Measurements from ENCODE around the gene RFX1. TPM values are rescaled to one million over a fixed set of nuclear protein-coding genes. Genes with fewer than 3 reads are reported as not detected.

RFX1 gene
- 33.3 and 33.9 TPM in 2 replicates for total RNA-seq
- total RNA-seq (2013) = 3.5 TPM
- 9.2 and 10.9 TPM in 2 replicates for polyA plus RNA-seq
- polyA minus RNA-seq = 10.5 and 22.2 TPM in 2 replicates

- H3K4me3 Mint-ChIP-seq = peak within 1 kb of the TSS; percentile 90
- Histone ChIP-seq H3K27me3 (replicated peaks in 1 of 4; ENCODE audit: control extremely low read depth in 1 of 4, control insufficient read depth in 3 of 4, insufficient read depth in 4 of 4, low read length in 3 of 4) (no peaks in the 10 kb centered on the region), H3K4me3 (ENCODE audit: control extremely low read depth in 1 of 5, extremely low read depth in 1 of 5, insufficient read depth in 1 of 5, low read depth in 2 of 5, low read length in 4 of 5) (peak within 1 kb of the TSS; percentile 74 to 96 (median 82)), H3K4me1 (ENCODE audit: control insufficient read depth in 2 of 2, insufficient read depth in 2 of 2, low read length in 2 of 2) (peaks cover 42 to 49% of the 10 kb centered on the region in 2 donors), H4K20me1 (ENCODE audit: control insufficient read depth, insufficient read depth, low read length, poor library complexity, severe bottlenecking) (no peaks in the 10 kb centered on the region), H3K4me2 (replicated peaks; ENCODE audit: low read depth, low read length, poor library complexity, severe bottlenecking) (peak within 1 kb of the TSS; percentile 87), H3K27ac (ENCODE audit: low read length in 2 of 2) (peak within 1 kb of the TSS; percentile 99 to 100), H3K9me3 (ENCODE audit: control extremely low read depth in 1 of 3, control insufficient read depth in 2 of 3, insufficient read depth in 1 of 3, low read length in 2 of 3) (no peaks in the 10 kb centered on the region), H3K9ac (ENCODE audit: low read length) (peak within 1 kb of the TSS; percentile 100), H3K36me3 (replicated peaks in 1 of 2; ENCODE audit: control extremely low read depth in 1 of 2, control insufficient read depth in 1 of 2, extremely low read depth in 1 of 2, insufficient read depth in 2 of 2, low read length in 1 of 2) (no peaks in the 10 kb centered on the region), H3K79me2 (ENCODE audit: control insufficient read depth, insufficient read depth, low read length) (peaks cover 10% of the 10 kb centered on the region), H2AFZ (ENCODE audit: insufficient read depth, low read depth, low read length, poor library complexity, severe bottlenecking) (peak within 1 kb of the TSS; percentile 74)
- no peak for TF ChIP-seq EZH2 (IDR thresholded peaks at IDR 0.05; ENCODE audit: borderline replicate concordance, insufficient read depth, low read depth, low read length, poor library complexity, severe bottlenecking)
- TF ChIP-seq, protein P1, sequence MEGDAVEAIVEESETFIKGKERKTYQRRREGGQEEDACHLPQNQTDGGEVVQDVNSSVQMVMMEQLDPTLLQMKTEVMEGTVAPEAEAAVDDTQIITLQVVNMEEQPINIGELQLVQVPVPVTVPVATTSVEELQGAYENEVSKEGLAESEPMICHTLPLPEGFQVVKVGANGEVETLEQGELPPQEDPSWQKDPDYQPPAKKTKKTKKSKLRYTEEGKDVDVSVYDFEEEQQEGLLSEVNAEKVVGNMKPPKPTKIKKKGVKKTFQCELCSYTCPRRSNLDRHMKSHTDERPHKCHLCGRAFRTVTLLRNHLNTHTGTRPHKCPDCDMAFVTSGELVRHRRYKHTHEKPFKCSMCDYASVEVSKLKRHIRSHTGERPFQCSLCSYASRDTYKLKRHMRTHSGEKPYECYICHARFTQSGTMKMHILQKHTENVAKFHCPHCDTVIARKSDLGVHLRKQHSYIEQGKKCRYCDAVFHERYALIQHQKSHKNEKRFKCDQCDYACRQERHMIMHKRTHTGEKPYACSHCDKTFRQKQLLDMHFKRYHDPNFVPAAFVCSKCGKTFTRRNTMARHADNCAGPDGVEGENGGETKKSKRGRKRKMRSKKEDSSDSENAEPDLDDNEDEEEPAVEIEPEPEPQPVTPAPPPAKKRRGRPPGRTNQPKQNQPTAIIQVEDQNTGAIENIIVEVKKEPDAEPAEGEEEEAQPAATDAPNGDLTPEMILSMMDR (IDR thresholded peaks at IDR 0.05) = no peak
- intact Hi-C loops (cut with micrococcal nuclease) = loop anchor here (1.0 to 5.0 kb wide), 10 partner anchors 9 to 904 kb away; partner anchors contain the start of genes ADGRE5, DCAF15, LYL1 and ZSWIM4
- H3K27ac Mint-ChIP-seq = peak within 1 kb of the TSS; percentile 97
- DNase-seq (peak; percentile 99), ATAC-seq (ENCODE audit: low read depth) (peak; percentile 70)
- WGBS (ENCODE audit: insufficient coverage) = under 1% methylated on average over 49 of the region's 58 CpGs
- POLR2A ChIA-PET = interaction anchor here (0.5 to 5.0 kb wide), 16 partner anchors 9 to 1943 kb away, joined by 3 to 42 read pairs (median 6); partner anchors contain the start of genes ASF1B, IL27RA and RLN3
- CTCF ChIA-PET = interaction anchor here (0.6 to 2.2 kb wide), 6 partner anchors 24 to 1236 kb away, joined by 3 to 12 read pairs (median 4); partner anchors contain the start of gene IL27RA
- no peaks in the 10 kb centered on the region for H3K27me3 Mint-ChIP-seq
- H3K4me1 Mint-ChIP-seq = peaks cover 47% of the 10 kb centered on the region
- no peaks in the 10 kb centered on the region for H3K9me3 Mint-ChIP-seq (ENCODE audit: insufficient read depth)
These were observed at the start of gene RFX1 for GRCh38 chr19:14006085-14006765. RFX1 (minus strand) TSS chr19:14006320; CDS start chr19:13993843, 12,477 bp downstream.

- no peak overlapping the region for H3K4me3 Mint-ChIP-seq
- Histone ChIP-seq H3K36me3 (replicated peaks in 1 of 2; ENCODE audit: control extremely low read depth in 1 of 2, control insufficient read depth in 1 of 2, extremely low read depth in 1 of 2, insufficient read depth in 2 of 2, low read length in 1 of 2) (peaks cover 7 to 24% of the 10 kb centered on the region in 2 experiments), H3K4me2 (replicated peaks; ENCODE audit: low read depth, low read length, poor library complexity, severe bottlenecking) (no peak overlapping the region), H3K4me1 (ENCODE audit: control insufficient read depth in 2 of 2, insufficient read depth in 2 of 2, low read length in 2 of 2) (peaks cover 18 to 22% of the 10 kb centered on the region in 2 donors), H3K9me3 (ENCODE audit: control extremely low read depth in 1 of 3, control insufficient read depth in 2 of 3, insufficient read depth in 1 of 3, low read length in 2 of 3) (peaks cover 0 to 14% (median 0%) of the 10 kb centered on the region in 3 donors), H3K27me3 (replicated peaks in 1 of 4; ENCODE audit: control extremely low read depth in 1 of 4, control insufficient read depth in 3 of 4, insufficient read depth in 4 of 4, low read length in 3 of 4) (peaks cover 0 to 40% (median 26%) of the 10 kb centered on the region in 4 experiments), H4K20me1 (ENCODE audit: control insufficient read depth, insufficient read depth, low read length, poor library complexity, severe bottlenecking) (peaks cover 7% of the 10 kb centered on the region), H3K79me2 (ENCODE audit: control insufficient read depth, insufficient read depth, low read length) (no peaks in the 10 kb centered on the region), H3K9ac (ENCODE audit: low read length) (no peak overlapping the region), H2AFZ (ENCODE audit: insufficient read depth, low read depth, low read length, poor library complexity, severe bottlenecking) (no peak overlapping the region), H3K27ac (ENCODE audit: low read length in 2 of 2) (no peak overlapping the region), H3K4me3 (ENCODE audit: control extremely low read depth in 1 of 5, extremely low read depth in 1 of 5, insufficient read depth in 1 of 5, low read depth in 2 of 5, low read length in 4 of 5) (no peak overlapping the region)
- DNase-seq (no peak), ATAC-seq (ENCODE audit: low read depth) (no peak)
- intact Hi-C loops (cut with micrococcal nuclease) = no loop called here
- TF ChIP-seq EZH2 (IDR thresholded peaks at IDR 0.05; ENCODE audit: borderline replicate concordance, insufficient read depth, low read depth, low read length, poor library complexity, severe bottlenecking) = no peak
- TF ChIP-seq, protein P1 (IDR thresholded peaks at IDR 0.05) = no peak
- no peaks in the 10 kb centered on the region for H3K9me3 Mint-ChIP-seq (ENCODE audit: insufficient read depth)
- ChIA-PET POLR2A (no interaction called here), CTCF (interaction anchor here (0.6 to 1.4 kb wide), 2 partner anchors 8 to 152 kb away, joined by 3 to 4 read pairs; no protein-coding TSS in a partner anchor)
- peaks cover 18% of the 10 kb centered on the region for H3K4me1 Mint-ChIP-seq
- peaks cover 32% of the 10 kb centered on the region for H3K27me3 Mint-ChIP-seq
- no peak overlapping the region for H3K27ac Mint-ChIP-seq
- WGBS (ENCODE audit: insufficient coverage) = 100% methylated on average over 3 of the region's 3 CpGs
These were observed 49.3 kb upstream of the RFX1 start for GRCh38 chr19:14055396-14055795.

All from B cell (primary cell).